HCT116 (cell line): ENCODE results near the gene CDK8.

Source experiments
- EZH2 ChIP-seq: fragments of 200-600 bp; sonication (generic); IDR thresholded peaks from 2 replicates; pipeline ENCODE4 v1.6.1; 2017; ENCODE audit warnings: antibody characterized with exemption, mixed run types
- FOSL1 ChIP-seq: IDR thresholded peaks from 2 replicates; pipeline ENCODE4 v1.6.1; 2012; ENCODE audit warnings: low read depth
- POLR2A ChIP-seq: IDR thresholded peaks from 2 replicates; pipeline ENCODE4 v1.7.0; 2011; ENCODE audit warnings: borderline replicate concordance; ENCODE audit not compliant: insufficient read depth, insufficient read length; ENCODE audit errors: extremely low read depth
- ZNF274 ChIP-seq: fragments of 200-500 bp; sonication (Bioruptor generic); IDR thresholded peaks from 2 replicates; pipeline ENCODE4 v1.6.1; 2014; ENCODE audit warnings: mild to moderate bottlenecking, low read depth, low read length, inconsistent platforms
- TF ChIP-seq, protein P1 (sequence below), 3 experiments: fragments of 200-600 bp in 1 of 3; sonication (generic) in 1 of 3; IDR thresholded peaks in 2 of 3; conservative IDR thresholded peaks in 1 of 3; 2 replicates each; pipeline ENCODE4 v1.5.1; 2012 to 2017; ENCODE audit warnings: low read depth in 2 of 3, low read length in 2 of 3, antibody characterized with exemption in 1 of 3, borderline replicate concordance in 1 of 3, control low read depth in 1 of 3, mild to moderate bottlenecking in 1 of 3, mixed read lengths in 1 of 3, mixed run types in 1 of 3, moderate library complexity in 1 of 3; ENCODE audit not compliant: insufficient read depth in 1 of 3
- TF ChIP-seq, protein P2 (sequence below): IDR thresholded peaks from 2 replicates; pipeline ENCODE4 v1.6.1; 2012

DNA sequence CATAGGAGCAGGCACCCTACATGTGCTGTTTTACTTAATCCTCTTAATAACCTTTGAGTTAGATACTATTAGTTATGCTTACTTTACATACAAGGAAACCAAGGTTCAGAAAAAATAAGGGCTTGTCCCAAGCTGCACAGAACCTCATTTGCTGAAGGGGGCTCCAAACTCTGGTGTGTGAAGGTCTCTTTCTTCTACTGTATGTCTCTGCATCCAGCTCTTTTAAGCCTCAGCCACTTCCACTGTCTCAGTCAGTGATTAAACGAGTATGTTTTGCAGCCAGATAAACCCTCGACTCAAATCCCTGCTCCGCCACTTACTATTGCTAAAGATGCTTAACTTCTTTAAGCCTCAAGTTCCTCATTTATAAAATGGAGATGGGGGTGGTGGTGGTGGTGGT is 191.2 kb downstream of the CDK8 start:
- TF ChIP-seq, protein P1, sequence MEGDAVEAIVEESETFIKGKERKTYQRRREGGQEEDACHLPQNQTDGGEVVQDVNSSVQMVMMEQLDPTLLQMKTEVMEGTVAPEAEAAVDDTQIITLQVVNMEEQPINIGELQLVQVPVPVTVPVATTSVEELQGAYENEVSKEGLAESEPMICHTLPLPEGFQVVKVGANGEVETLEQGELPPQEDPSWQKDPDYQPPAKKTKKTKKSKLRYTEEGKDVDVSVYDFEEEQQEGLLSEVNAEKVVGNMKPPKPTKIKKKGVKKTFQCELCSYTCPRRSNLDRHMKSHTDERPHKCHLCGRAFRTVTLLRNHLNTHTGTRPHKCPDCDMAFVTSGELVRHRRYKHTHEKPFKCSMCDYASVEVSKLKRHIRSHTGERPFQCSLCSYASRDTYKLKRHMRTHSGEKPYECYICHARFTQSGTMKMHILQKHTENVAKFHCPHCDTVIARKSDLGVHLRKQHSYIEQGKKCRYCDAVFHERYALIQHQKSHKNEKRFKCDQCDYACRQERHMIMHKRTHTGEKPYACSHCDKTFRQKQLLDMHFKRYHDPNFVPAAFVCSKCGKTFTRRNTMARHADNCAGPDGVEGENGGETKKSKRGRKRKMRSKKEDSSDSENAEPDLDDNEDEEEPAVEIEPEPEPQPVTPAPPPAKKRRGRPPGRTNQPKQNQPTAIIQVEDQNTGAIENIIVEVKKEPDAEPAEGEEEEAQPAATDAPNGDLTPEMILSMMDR (IDR thresholded peaks at IDR 0.05 in 2 of 3, conservative IDR thresholded peaks at IDR 0.05 in 1 of 3; ENCODE audit: borderline replicate concordance in 1 of 3, insufficient read depth in 1 of 3, low read depth in 2 of 3, low read length in 2 of 3): no peak
- TF ChIP-seq FOSL1 (no peak), ZNF274 (no peak), EZH2 (no peak), POLR2A (no peak)
- TF ChIP-seq, protein P2, sequence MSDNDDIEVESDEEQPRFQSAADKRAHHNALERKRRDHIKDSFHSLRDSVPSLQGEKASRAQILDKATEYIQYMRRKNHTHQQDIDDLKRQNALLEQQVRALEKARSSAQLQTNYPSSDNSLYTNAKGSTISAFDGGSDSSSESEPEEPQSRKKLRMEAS: no peak
